Liver (tissue), 3 donors: Measurements from ENCODE around the gene RFX8.

Experiments
- FOXA2 ChIP-seq: IDR thresholded peaks from 2 replicates; pipeline ENCODE4 v1.6.1; 2016; ENCODE audit warnings: antibody characterized with exemption
- GABPA ChIP-seq, 2 donors: IDR thresholded peaks in 1 of 2; conservative IDR thresholded peaks in 1 of 2; 2 replicates each; pipeline ENCODE4 v1.6.1; 2016; ENCODE audit warnings: antibody characterized with exemption in 2 of 2, mild to moderate bottlenecking in 1 of 2, moderate library complexity in 1 of 2
- HNF4A ChIP-seq, 2 donors: conservative IDR thresholded peaks; 2 replicates each; pipeline ENCODE4 v1.6.1; 2016; ENCODE audit warnings: antibody characterized with exemption in 2 of 2, mild to moderate bottlenecking in 2 of 2
- JUND ChIP-seq, 2 donors: IDR thresholded peaks; 2 replicates each; pipeline ENCODE4 v1.6.1; 2016; ENCODE audit warnings: antibody characterized with exemption in 2 of 2
- RAD21 ChIP-seq, 2 donors: IDR thresholded peaks; 2 replicates each; pipeline ENCODE4 v1.6.1; 2016; ENCODE audit warnings: antibody characterized with exemption in 2 of 2, mild to moderate bottlenecking in 2 of 2
- RXRA ChIP-seq, 2 donors: IDR thresholded peaks; 2 replicates each; pipeline ENCODE4 v1.6.1; 2017 to 2018; ENCODE audit warnings: antibody characterized with exemption in 2 of 2, mild to moderate bottlenecking in 1 of 2
- TF ChIP-seq, protein P1 (sequence below): fragments of 150-350 bp; IDR thresholded peaks from 2 replicates; pipeline ENCODE4 v1.5.1; 2017; ENCODE audit warnings: improper control_type of control experiment, low read depth, low read length; ENCODE audit not compliant: missing input control
- TF ChIP-seq, protein P2 (sequence below): IDR thresholded peaks from 2 replicates; pipeline ENCODE4 v1.6.1; 2016; ENCODE audit warnings: antibody characterized with exemption
- TF ChIP-seq, protein P3 (sequence below): IDR thresholded peaks from 2 replicates; pipeline ENCODE4 v1.6.1; 2016; ENCODE audit warnings: antibody characterized with exemption, mild to moderate bottlenecking
- donor health status: healthy.
- donor health status: healthy.

DNA sequence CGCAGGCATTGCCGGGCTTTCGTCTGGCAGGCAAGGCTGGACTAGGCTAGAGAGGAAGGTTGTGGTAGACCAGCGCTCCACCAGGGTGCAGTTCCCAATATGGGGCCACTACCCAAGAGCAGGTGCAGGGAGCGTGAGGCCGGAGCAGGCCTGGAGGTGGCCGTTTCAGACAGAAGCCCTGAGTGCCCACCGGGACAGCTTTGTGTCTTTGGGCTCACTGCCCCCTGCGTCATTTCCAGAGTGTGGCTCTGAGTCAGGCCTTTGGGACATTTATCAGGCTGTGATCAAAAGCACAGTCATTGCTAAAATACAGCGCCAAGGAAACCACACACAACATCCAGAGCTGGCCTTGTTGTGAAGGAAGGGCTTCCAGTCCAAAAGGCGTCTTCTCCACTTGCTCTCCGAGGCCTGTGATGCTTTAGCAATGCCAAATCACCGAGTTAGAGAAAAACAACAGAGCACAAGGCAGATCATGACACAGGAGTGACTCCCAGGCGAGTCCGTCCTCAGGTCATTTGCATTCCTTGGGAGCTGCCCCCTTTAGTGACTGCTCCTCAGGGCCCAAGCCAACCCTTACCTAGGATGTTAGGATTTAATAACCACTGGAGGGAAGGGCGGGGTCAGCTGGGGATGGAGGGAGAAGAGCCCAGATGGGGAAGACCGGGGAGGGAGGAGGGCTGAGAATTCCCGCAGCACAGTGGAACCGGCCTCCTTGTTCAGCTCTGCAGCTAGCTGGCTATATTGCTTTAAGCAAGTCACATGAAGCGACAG is 42.3 kb downstream of the RFX8 start:
- TF ChIP-seq, protein P1, sequence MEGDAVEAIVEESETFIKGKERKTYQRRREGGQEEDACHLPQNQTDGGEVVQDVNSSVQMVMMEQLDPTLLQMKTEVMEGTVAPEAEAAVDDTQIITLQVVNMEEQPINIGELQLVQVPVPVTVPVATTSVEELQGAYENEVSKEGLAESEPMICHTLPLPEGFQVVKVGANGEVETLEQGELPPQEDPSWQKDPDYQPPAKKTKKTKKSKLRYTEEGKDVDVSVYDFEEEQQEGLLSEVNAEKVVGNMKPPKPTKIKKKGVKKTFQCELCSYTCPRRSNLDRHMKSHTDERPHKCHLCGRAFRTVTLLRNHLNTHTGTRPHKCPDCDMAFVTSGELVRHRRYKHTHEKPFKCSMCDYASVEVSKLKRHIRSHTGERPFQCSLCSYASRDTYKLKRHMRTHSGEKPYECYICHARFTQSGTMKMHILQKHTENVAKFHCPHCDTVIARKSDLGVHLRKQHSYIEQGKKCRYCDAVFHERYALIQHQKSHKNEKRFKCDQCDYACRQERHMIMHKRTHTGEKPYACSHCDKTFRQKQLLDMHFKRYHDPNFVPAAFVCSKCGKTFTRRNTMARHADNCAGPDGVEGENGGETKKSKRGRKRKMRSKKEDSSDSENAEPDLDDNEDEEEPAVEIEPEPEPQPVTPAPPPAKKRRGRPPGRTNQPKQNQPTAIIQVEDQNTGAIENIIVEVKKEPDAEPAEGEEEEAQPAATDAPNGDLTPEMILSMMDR: no peak
- TF ChIP-seq RAD21 (IDR thresholded peaks at IDR 0.05) (no peak), GABPA (IDR thresholded peaks at IDR 0.05 in 1 of 2, conservative IDR thresholded peaks at IDR 0.05 in 1 of 2) (no peak), JUND (IDR thresholded peaks at IDR 0.05) (no peak), FOXA2 (no peak), RXRA (IDR thresholded peaks at IDR 0.05) (no peak), HNF4A (conservative IDR thresholded peaks at IDR 0.05) (no peak)
- TF ChIP-seq, protein P2, sequence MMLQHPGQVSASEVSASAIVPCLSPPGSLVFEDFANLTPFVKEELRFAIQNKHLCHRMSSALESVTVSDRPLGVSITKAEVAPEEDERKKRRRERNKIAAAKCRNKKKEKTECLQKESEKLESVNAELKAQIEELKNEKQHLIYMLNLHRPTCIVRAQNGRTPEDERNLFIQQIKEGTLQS: no peak
- TF ChIP-seq, protein P3, sequence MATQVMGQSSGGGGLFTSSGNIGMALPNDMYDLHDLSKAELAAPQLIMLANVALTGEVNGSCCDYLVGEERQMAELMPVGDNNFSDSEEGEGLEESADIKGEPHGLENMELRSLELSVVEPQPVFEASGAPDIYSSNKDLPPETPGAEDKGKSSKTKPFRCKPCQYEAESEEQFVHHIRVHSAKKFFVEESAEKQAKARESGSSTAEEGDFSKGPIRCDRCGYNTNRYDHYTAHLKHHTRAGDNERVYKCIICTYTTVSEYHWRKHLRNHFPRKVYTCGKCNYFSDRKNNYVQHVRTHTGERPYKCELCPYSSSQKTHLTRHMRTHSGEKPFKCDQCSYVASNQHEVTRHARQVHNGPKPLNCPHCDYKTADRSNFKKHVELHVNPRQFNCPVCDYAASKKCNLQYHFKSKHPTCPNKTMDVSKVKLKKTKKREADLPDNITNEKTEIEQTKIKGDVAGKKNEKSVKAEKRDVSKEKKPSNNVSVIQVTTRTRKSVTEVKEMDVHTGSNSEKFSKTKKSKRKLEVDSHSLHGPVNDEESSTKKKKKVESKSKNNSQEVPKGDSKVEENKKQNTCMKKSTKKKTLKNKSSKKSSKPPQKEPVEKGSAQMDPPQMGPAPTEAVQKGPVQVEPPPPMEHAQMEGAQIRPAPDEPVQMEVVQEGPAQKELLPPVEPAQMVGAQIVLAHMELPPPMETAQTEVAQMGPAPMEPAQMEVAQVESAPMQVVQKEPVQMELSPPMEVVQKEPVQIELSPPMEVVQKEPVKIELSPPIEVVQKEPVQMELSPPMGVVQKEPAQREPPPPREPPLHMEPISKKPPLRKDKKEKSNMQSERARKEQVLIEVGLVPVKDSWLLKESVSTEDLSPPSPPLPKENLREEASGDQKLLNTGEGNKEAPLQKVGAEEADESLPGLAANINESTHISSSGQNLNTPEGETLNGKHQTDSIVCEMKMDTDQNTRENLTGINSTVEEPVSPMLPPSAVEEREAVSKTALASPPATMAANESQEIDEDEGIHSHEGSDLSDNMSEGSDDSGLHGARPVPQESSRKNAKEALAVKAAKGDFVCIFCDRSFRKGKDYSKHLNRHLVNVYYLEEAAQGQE: no peak
